Sigmoid colon (tissue), 4 donors: ENCODE measurements around the gene CLEC20A.

Experiments used
- EP300 ChIP-seq, 4 donors: sonication (generic); formaldehyde crosslinking; IDR thresholded peaks; one replicate each; pipeline ENCODE4 v1.6.1; 2017; ENCODE audit warnings: antibody characterized with exemption in 4 of 4
- POLR2A ChIP-seq, 2 donors: fragments of 450-650 bp; IDR thresholded peaks; one replicate each; pipeline ENCODE4 v1.6.1; 2016; ENCODE audit warnings: antibody characterized with exemption in 2 of 2, mild to moderate bottlenecking in 2 of 2, moderate library complexity in 2 of 2

GRCh38 chr1:178542554-178543289 is 46.0 kb upstream of the CLEC20A start:
- peak in 1 of 4 donors; percentile 25 for TF ChIP-seq EP300 (IDR thresholded peaks at IDR 0.05)
- no peak for TF ChIP-seq POLR2A (IDR thresholded peaks at IDR 0.05)
